ENCODE measurements around the gene S100P. TPM values are rescaled to one million over a fixed set of nuclear protein-coding genes. Genes with fewer than 3 reads are reported as not detected.

S100P gene
- total RNA-seq, 1 donor from 2014 or later, result 16.1 TPM

GRCh38 chr4:6699388-6699787, 5.7 kb downstream of the S100P start:
- no peaks in the 10 kb centered on the region for H3K27me3 ChIP-seq (ENCODE audit: low read depth)
- no peak overlapping the region for H3K4me3 ChIP-seq
- TF ChIP-seq, protein P1, sequence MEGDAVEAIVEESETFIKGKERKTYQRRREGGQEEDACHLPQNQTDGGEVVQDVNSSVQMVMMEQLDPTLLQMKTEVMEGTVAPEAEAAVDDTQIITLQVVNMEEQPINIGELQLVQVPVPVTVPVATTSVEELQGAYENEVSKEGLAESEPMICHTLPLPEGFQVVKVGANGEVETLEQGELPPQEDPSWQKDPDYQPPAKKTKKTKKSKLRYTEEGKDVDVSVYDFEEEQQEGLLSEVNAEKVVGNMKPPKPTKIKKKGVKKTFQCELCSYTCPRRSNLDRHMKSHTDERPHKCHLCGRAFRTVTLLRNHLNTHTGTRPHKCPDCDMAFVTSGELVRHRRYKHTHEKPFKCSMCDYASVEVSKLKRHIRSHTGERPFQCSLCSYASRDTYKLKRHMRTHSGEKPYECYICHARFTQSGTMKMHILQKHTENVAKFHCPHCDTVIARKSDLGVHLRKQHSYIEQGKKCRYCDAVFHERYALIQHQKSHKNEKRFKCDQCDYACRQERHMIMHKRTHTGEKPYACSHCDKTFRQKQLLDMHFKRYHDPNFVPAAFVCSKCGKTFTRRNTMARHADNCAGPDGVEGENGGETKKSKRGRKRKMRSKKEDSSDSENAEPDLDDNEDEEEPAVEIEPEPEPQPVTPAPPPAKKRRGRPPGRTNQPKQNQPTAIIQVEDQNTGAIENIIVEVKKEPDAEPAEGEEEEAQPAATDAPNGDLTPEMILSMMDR (IDR thresholded peaks at IDR 0.05), result no peak
- intact Hi-C loops (cut with DNase I), result no loop called here
- no peaks in the 10 kb centered on the region for H3K9me3 ChIP-seq
- no peak for ATAC-seq
- DNase-seq, result no peak
- peaks cover 25% of the 10 kb centered on the region for H3K4me1 ChIP-seq
- H3K36me3 ChIP-seq, result peaks cover 6% of the 10 kb centered on the region
- H3K27ac ChIP-seq, result no peak overlapping the region

DNA sequence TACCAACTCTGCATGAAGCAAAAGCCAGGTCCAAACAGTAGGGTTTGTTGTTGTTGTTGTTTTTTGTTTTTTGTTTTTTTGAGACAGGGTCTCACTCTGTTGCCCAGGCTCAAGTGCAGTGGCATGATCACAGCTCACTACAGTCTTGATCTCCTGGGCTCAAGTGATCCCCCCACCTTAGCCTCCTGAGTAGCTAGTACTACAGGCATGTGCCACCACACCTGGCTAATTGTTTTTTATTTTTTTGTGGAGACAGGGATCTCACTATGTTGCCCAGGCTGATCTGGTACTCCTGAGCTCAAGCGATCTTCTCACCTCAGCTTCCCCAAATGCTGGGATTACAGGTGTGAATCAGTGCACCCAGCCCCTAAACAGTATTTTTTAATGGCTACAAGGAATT, 6.2 kb downstream of the S100P start:
- no peak for DNase-seq
- Histone ChIP-seq H3K27ac (no peak overlapping the region), H3K9me3 (no peaks in the 10 kb centered on the region), H3K36me3 (peaks cover 6% of the 10 kb centered on the region), H3K4me1 (peaks cover 22% of the 10 kb centered on the region), H3K4me3 (no peak overlapping the region), H3K27me3 (ENCODE audit: low read depth) (no peaks in the 10 kb centered on the region)
- TF ChIP-seq, protein P1 (IDR thresholded peaks at IDR 0.05), result no peak
- ATAC-seq, result no peak
- intact Hi-C loops (cut with DNase I), result no loop called here

DNA sequence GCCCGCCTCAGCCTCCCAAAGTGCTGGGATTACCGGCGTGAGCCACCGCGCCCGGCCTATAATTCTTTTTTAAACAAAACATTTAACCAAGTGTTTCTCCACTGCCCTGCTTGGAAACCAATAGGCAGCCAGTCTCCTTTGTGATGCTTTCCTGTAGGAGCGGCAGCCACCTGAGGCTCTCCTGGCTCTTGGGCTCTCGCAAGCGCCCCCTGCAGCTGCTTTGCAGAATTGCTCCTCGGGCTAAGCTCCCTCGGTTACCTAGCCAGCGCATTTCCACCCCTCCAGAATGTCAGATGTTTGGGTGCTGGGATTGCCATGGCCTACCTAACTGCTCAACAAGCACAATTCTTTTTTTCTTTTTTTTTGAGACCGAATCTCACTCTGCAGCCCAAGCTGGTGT, 7.7 kb downstream of the S100P start:
- intact Hi-C loops (cut with DNase I), result no loop called here

DNA sequence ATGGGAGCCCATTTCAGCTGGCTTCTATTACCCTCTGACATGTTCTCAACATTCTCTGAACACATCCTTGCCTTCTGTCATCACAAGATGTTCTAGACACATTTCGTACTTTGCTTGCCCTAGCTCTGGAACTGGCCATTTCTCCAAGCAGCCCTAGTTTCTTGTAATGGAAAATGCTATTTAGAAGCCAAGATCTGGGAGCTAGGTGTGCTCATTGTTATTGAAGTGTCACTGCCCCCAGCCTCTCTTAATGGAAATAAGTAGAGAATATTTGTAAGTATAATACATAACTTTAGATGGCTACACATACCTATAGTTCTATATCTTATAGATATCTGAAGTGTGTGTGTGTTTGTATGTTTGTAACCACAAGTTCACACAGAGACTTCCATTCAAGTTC, 9.1 kb downstream of the S100P start:
- Histone ChIP-seq H3K36me3 (peaks cover 9% of the 10 kb centered on the region), H3K4me1 (peaks cover 19% of the 10 kb centered on the region), H3K27ac (no peak overlapping the region), H3K9me3 (no peaks in the 10 kb centered on the region), H3K27me3 (ENCODE audit: low read depth) (no peaks in the 10 kb centered on the region), H3K4me3 (no peak overlapping the region)
- TF ChIP-seq, protein P1 (IDR thresholded peaks at IDR 0.05), result no peak
- intact Hi-C loops (cut with DNase I), result no loop called here
- no peak for DNase-seq
- ATAC-seq, result no peak

More for the DNA sequence above, 7.7 kb downstream of the S100P start:
- H3K27ac ChIP-seq, result no peak overlapping the region
- no peak overlapping the region for H3K4me3 ChIP-seq
- H3K27me3 ChIP-seq (ENCODE audit: low read depth), result no peaks in the 10 kb centered on the region
- DNase-seq (no peak), ATAC-seq (no peak)
- peaks cover 6% of the 10 kb centered on the region for H3K36me3 ChIP-seq
- H3K4me1 ChIP-seq, result peaks cover 14% of the 10 kb centered on the region
- H3K9me3 ChIP-seq, result no peaks in the 10 kb centered on the region
- TF ChIP-seq, protein P1 (IDR thresholded peaks at IDR 0.05), result peak; percentile 40

GRCh38 chr4:6703786-6704185, 10.1 kb downstream of the S100P start:
- no peaks in the 10 kb centered on the region for H3K9me3 ChIP-seq
- ATAC-seq (no peak), DNase-seq (no peak)
- H3K36me3 ChIP-seq, result peaks cover 13% of the 10 kb centered on the region
- TF ChIP-seq, protein P1 (IDR thresholded peaks at IDR 0.05), result no peak
- no peak overlapping the region for H3K27ac ChIP-seq
- H3K4me1 ChIP-seq, result peaks cover 29% of the 10 kb centered on the region
- no peak overlapping the region for H3K4me3 ChIP-seq
- H3K27me3 ChIP-seq (ENCODE audit: low read depth), result no peaks in the 10 kb centered on the region
- intact Hi-C loops (cut with DNase I), result no loop called here

DNA sequence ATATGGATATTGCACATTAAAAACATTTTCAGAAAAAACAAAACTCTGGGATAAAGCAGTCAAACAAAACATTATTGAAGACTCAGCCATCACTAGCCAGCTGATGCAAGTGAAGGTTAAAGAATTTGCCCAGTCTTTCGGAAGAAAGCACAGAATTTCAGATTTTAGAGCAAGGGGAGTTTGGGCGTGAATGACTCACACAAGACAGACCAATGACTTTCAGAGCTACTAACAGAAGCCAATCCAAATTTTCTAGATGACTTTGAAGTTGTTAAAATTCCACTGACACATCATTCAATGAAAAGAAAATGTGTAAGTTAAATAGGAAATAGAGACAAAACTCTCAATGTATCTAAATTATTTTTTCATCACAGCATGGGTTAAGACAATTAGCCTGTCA, 12.0 kb downstream of the S100P start:
- peaks cover 8% of the 10 kb centered on the region for H3K36me3 ChIP-seq
- DNase-seq (no peak), ATAC-seq (no peak)
- no peak overlapping the region for H3K27ac ChIP-seq
- no peaks in the 10 kb centered on the region for H3K27me3 ChIP-seq (ENCODE audit: low read depth)
- H3K4me3 ChIP-seq, result no peak overlapping the region
- TF ChIP-seq, protein P1 (IDR thresholded peaks at IDR 0.05), result no peak
- H3K9me3 ChIP-seq, result no peaks in the 10 kb centered on the region
- intact Hi-C loops (cut with DNase I), result no loop called here
- H3K4me1 ChIP-seq, result peaks cover 37% of the 10 kb centered on the region
